ENCODE results near the gene TM4SF1.

DNA sequence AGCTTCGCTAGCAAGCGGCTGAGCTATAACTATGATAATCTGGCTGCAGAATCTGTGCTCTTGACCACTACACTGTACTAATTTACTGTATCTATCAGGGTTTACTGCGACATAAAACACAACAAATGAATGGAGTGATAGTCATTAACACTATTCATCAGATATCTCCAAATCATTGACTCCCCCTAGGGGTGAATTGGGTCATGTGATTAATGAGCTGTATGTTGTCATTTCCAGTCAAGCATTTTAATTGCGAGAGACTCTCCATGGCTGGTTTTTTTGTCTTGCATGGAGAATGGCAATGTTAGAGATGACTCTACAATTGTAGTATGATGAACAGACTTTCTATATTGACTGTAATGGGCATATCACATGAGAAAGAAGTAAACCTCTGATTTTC, 33.5 kb downstream of the TM4SF1 start:
- TF ChIP-seq, protein P1, sequence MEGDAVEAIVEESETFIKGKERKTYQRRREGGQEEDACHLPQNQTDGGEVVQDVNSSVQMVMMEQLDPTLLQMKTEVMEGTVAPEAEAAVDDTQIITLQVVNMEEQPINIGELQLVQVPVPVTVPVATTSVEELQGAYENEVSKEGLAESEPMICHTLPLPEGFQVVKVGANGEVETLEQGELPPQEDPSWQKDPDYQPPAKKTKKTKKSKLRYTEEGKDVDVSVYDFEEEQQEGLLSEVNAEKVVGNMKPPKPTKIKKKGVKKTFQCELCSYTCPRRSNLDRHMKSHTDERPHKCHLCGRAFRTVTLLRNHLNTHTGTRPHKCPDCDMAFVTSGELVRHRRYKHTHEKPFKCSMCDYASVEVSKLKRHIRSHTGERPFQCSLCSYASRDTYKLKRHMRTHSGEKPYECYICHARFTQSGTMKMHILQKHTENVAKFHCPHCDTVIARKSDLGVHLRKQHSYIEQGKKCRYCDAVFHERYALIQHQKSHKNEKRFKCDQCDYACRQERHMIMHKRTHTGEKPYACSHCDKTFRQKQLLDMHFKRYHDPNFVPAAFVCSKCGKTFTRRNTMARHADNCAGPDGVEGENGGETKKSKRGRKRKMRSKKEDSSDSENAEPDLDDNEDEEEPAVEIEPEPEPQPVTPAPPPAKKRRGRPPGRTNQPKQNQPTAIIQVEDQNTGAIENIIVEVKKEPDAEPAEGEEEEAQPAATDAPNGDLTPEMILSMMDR (IDR thresholded peaks at IDR 0.05): peak in 1 of 4 experiments; percentile 9
- TF ChIP-seq POLR2AphosphoS5 (IDR thresholded peaks at IDR 0.05): no peak

All from prostate gland (tissue), 2 donors.